ENCODE data around the gene CFAP141. TPM values are rescaled to one million over a fixed set of nuclear protein-coding genes. Genes with fewer than 3 reads are reported as not detected.

Gene CFAP141
- total and polyA plus RNA-seq, 2 of the 13 experiments (the other 11 are each of a cell fraction or from before 2014, with no cell fraction given): not detected

GRCh38 chr1:154220071-154220969, 14.2 kb upstream of the CFAP141 start, which contains the start of gene UBAP2L (continued):
- TF ChIP-seq ZNF280B (CRISPR knock-in tag; IDR thresholded peaks at IDR 0.05; ENCODE audit: borderline replicate concordance) (peak; percentile 96), KDM5A (IDR thresholded peaks at IDR 0.05; ENCODE audit: borderline replicate concordance, low read length) (peak; percentile 18; the same call in 1 of the 2 replicates), ZBTB4 (CRISPR knock-in tag; IDR thresholded peaks at IDR 0.05; ENCODE audit: borderline replicate concordance) (peak; percentile 70; the same call in 1 of the 2 replicates), HNF4G (IDR thresholded peaks at IDR 0.05; ENCODE audit: borderline replicate concordance, low read depth, low read length) (no peak), HNF4G (CRISPR knock-in tag; IDR thresholded peaks at IDR 0.05; ENCODE audit: borderline replicate concordance, low read depth) (0 out of 2 replicates have a peak, but pooled peaks have one; percentile 29), ZNF18 (CRISPR knock-in tag; IDR thresholded peaks at IDR 0.05; ENCODE audit: insufficient replicate concordance) (no peak), ZNF83 (CRISPR knock-in tag; IDR thresholded peaks at IDR 0.05; ENCODE audit: borderline replicate concordance) (peak; percentile 90), RFXAP (CRISPR knock-in tag; IDR thresholded peaks at IDR 0.05; ENCODE audit: borderline replicate concordance) (0 out of 2 replicates have a peak, but pooled peaks have one; percentile 65), KLF9 (CRISPR knock-in tag; IDR thresholded peaks at IDR 0.05; ENCODE audit: low read depth) (peak; percentile 75; the same call in 1 of the 2 replicates), TAF15 (IDR thresholded peaks at IDR 0.05; ENCODE audit: low read depth, low read length, poor library complexity, severe bottlenecking) (no peak), ZBTB3 (CRISPR knock-in tag; IDR thresholded peaks at IDR 0.05; ENCODE audit: borderline replicate concordance, low read depth) (0 out of 2 replicates have a peak, but pooled peaks have one; percentile 47), FOXC1 (CRISPR knock-in tag; IDR thresholded peaks at IDR 0.05; ENCODE audit: borderline replicate concordance) (peak; percentile 99), NONO (IDR thresholded peaks at IDR 0.05) (no peak), NONO (CRISPR knock-in tag; conservative IDR thresholded peaks at IDR 0.05) (peak; percentile 87), ATM (IDR thresholded peaks at IDR 0.05; ENCODE audit: borderline replicate concordance) (no peak), TEF (CRISPR knock-in tag; IDR thresholded peaks at IDR 0.05) (peak; percentile 85), TP53 (CRISPR knock-in tag; conservative IDR thresholded peaks at IDR 0.05) (peak; percentile 38; the same call in 1 of the 2 replicates), MLX (CRISPR knock-in tag; IDR thresholded peaks at IDR 0.05) (peak; percentile 97), ZNF230 (CRISPR knock-in tag; IDR thresholded peaks at IDR 0.05) (0 out of 2 replicates have a peak, but pooled peaks have one; percentile 29), MED8 (CRISPR knock-in tag; IDR thresholded peaks at IDR 0.05; ENCODE audit: insufficient replicate concordance) (peak; percentile 71)

Data from HepG2 (cell line).